Activated CD4-positive, alpha-beta T cell treated with anti-CD3 and anti-CD28 coated beads, Interleukin-2, amount 10 ng/mL, durations not matched to agents 7 days and 5 days (primary cell): ENCODE results near the gene UBE2D3. TPM values are rescaled to one million over a fixed set of nuclear protein-coding genes. Genes with fewer than 3 reads are reported as not detected.
"Not testable (repeated sequence)": the region's sequence is repeated elsewhere in the genome, so short reads cannot be mapped to it uniquely, and the experiment has no call there.

ENCODE experiments used
- CTCF ChIA-PET: fragments of 350-600 bp; sonication (Branson Sonifier 250); formaldehyde crosslinking; loops from one replicate; lab custom pipeline; 2021; ENCODE audit warnings: antibody characterized with exemption; lab: Charles Lee
- POLR2A ChIA-PET: fragments of 350-600 bp; sonication (Branson Sonifier 250); formaldehyde crosslinking; loops from one replicate; lab custom pipeline; 2021; ENCODE audit warnings: antibody characterized with exemption; lab: Charles Lee
- DNase-seq: peaks from one replicate; pipeline ENCODE4 v3.0.0-alpha.2; 2020
- H3K27ac Mint-ChIP-seq: one replicate; pipeline ENCODE4 v1.8.0; 2021; ENCODE audit warnings: mild to moderate bottlenecking, moderate library complexity, mixed read lengths
- H3K27me3 Mint-ChIP-seq: one replicate; pipeline ENCODE4 v1.8.0; 2021; ENCODE audit warnings: mixed read lengths
- H3K36me3 Mint-ChIP-seq: one replicate; pipeline ENCODE4 v1.8.0; 2021; ENCODE audit warnings: low read depth, mixed read lengths
- H3K4me1 Mint-ChIP-seq: one replicate; pipeline ENCODE4 v1.8.0; 2021; ENCODE audit warnings: mixed read lengths
- H3K4me3 Mint-ChIP-seq: one replicate; pipeline ENCODE4 v1.8.0; 2021; ENCODE audit warnings: mild to moderate bottlenecking, moderate library complexity, mixed read lengths
- H3K9me3 Mint-ChIP-seq: one replicate; pipeline ENCODE4 v1.8.0; 2021; ENCODE audit warnings: mixed read lengths
- total RNA-seq, 2 experiments: library from RNA; stranded (reverse); gene quantifications; one replicate each; pipeline ENCODE4 v1.2.3, GENCODE V29; 2021

Gene UBE2D3
- 100 to 1,000 TPM; 360 to 500 TPM for total RNA-seq

DNA sequence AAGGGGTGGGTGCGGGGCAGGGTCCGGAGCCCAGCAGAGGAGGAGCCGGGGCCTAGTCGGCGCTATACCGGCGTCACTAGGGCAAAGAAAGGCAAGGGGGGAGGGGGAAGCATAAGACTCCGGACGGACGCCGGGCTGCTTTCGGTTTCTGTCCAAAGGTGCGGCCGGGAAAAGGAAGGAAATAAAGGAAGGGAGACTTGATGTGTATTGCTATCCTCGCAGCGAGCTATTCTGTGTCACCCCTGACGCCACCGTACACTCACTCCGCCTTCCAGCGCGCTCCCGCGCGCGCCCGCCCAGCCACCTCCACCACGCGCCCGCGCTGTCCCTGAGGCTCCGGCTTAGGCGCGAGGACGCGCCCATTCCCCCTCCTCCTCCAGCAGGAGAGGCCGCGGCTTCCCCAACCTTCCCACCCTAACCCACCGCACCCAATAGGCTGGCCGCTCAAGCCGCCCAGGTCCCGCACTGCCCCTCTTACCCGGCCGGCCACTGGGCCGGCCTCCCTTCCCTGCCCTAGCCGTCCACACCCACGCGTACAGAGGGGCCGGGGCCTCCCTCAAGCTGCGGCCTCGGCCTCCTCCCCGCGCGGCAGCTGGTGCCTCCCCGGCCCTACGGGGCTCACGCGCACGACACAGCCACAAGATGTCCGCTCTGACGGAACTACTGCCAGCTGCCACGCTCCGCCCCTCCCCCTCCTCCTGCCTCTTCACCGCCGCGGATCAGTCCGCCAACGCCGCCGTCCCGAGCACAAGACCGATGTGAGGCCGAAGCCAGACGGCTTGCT, at the start of gene UBE2D3:
TSS of gene UBE2D3 (minus strand) at position 662 of the 784 bp plus-strand sequence. CDS start 1,043 bp downstream, outside the sequence.
- H3K27ac Mint-ChIP-seq = no peak within 1 kb of the TSS
- ChIA-PET POLR2A (interaction anchor here (0.5 to 3.3 kb wide), 4 partner anchors 37 to 327 kb away, joined by 3 to 51 read pairs (median 4); partner anchors contain the start of gene CISD2), CTCF (interaction anchor here (0.7 to 3.1 kb wide), 10 partner anchors 10 to 199 kb away, joined by 3 to 21 read pairs (median 6); partner anchors contain the start of gene CISD2)
- H3K4me1 Mint-ChIP-seq = peaks cover 38% of the 10 kb centered on the region
- H3K36me3 Mint-ChIP-seq = peaks cover 18% of the 10 kb centered on the region
- H3K9me3 Mint-ChIP-seq = no peaks in the 10 kb centered on the region
- H3K27me3 Mint-ChIP-seq = no peaks in the 10 kb centered on the region
- peak; percentile 93 for DNase-seq
- H3K4me3 Mint-ChIP-seq = no peak within 1 kb of the TSS

DNA sequence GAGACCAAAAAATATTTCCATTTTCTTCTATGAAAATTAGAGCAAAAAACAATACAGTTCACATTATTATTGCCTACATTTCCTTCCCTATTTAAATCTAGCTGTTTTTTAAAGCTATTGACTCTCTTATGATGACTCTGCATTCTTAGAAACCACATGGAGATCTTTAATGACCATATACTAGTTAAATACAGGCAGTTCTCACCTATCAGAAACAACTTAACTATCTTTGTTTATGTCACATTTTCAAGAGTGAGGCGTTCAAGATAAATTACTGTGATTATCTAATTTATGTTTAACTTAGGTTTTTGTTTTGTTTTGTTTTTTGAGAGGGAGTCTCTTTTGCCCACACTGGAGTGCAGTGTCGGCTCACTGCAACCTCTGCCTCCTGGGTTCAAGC, 44.4 kb upstream of the UBE2D3 start:
- H3K4me1 Mint-ChIP-seq = peaks cover 40% of the 10 kb centered on the region
- H3K36me3 Mint-ChIP-seq = peaks cover 53% of the 10 kb centered on the region
- no peaks in the 10 kb centered on the region for H3K27me3 Mint-ChIP-seq
- H3K4me3 Mint-ChIP-seq = no peak overlapping the region
- DNase-seq = no peak
- ChIA-PET POLR2A (no interaction called here), CTCF (interaction anchor here (1.0 kb wide), 1 partner anchor 46 kb away, joined by 3 read pairs; no protein-coding TSS in a partner anchor)
- H3K27ac Mint-ChIP-seq = no peak overlapping the region
- peaks cover 21% of the 10 kb centered on the region for H3K9me3 Mint-ChIP-seq

DNA sequence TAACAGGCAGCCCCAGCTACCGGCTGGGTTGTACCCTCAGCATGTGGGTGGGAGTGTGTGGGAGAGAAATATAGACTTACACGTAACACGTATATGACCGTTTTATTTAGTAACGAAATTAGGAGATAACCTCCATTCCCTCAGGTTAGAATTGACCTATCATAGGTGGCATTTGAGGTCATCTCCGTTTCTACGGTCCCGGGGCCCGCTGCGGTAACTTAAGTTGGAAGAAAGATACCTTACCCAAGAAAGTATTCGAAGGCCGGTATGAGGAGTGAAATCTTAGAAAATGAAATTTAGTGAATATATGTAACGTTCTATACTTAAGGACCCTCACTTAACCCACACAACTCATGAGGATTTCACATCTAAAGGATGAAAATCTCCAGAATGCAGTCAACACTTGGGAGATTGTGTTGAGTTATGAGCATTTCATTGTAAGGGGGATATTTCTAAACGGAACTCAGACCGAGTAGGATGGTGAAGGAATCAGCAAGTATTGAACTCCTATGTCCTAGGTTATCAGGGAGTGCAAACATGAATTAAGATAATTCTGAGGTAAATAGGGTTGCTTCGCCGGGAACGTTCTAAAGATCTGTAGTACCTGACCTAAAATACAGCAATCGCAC, 42.3 kb upstream of the UBE2D3 start:
- H3K4me3 Mint-ChIP-seq = peak overlapping the region; percentile 96

DNA sequence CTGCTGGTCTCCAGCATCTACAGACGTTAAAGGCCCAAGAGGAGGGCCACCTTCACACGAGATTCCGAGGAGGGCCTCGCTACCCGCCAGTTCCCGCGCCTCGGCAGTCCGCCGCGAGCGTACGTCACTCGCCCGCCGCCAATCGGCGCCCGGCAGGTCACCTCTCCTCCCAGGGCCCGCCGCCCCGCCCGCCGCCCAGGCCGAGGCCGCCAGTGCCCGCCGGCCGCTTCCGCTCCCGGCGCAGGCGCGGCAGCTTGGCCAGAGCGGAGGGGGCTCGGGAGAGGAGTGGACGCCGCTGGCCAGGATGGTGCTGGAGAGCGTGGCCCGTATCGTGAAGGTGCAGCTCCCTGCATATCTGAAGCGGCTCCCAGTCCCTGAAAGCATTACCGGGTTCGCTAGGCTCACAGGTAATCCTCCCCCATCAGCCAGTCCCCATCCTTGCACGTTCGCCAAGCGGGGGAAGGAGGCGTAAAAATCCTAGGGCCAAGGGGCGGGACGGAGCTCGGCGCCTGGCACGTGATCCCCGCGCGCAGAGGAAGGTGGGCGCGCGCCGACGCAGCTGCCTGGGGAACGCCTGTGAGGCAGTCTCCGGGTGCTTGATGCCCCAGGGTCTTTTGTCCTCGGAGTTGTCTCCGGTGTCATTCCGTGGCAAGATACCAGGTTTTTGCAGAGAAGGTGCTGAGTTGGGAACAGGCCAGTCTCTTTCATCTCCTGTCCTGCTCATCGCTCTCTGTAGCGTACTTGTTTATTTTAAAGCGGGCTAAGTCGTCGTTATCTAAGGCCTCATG, 41.6 kb upstream of the UBE2D3 start, which contains the start of gene CISD2:
TSS of gene CISD2 (plus strand) at position 212 of the 788 bp plus-strand sequence. CDS start at position 305, 93 bp downstream.
- Mint-ChIP-seq H3K9me3 (peaks cover 10% of the 10 kb centered on the region), H3K4me3 (peak within 1 kb of the TSS; percentile 96), H3K36me3 (peaks cover 42% of the 10 kb centered on the region), H3K27ac (peak within 1 kb of the TSS; percentile 100), H3K27me3 (no peaks in the 10 kb centered on the region), H3K4me1 (peaks cover 61% of the 10 kb centered on the region)
- peak; percentile 93 for DNase-seq
- ChIA-PET CTCF (interaction anchor here (0.7 to 2.4 kb wide), 4 partner anchors 12 to 41 kb away, joined by 3 to 7 read pairs (median 6); partner anchors contain the start of gene UBE2D3), POLR2A (interaction anchor here (0.5 to 3.5 kb wide), 6 partner anchors 11 to 59 kb away, joined by 3 to 51 read pairs (median 4); partner anchors contain the start of gene UBE2D3)

More for the DNA sequence above, 42.3 kb upstream of the UBE2D3 start:
- H3K27me3 Mint-ChIP-seq = no peaks in the 10 kb centered on the region
- CTCF ChIA-PET = interaction anchor here (0.7 to 2.4 kb wide), 3 partner anchors 11 to 42 kb away, joined by 3 to 7 read pairs (median 7); partner anchors contain the start of gene UBE2D3
- peaks cover 9% of the 10 kb centered on the region for H3K9me3 Mint-ChIP-seq
- H3K27ac Mint-ChIP-seq = peak overlapping the region; percentile 100
- H3K4me1 Mint-ChIP-seq = peaks cover 59% of the 10 kb centered on the region
- no peak for DNase-seq
- peaks cover 46% of the 10 kb centered on the region for H3K36me3 Mint-ChIP-seq
- POLR2A ChIA-PET = interaction anchor here (0.5 to 3.5 kb wide), 6 partner anchors 11 to 60 kb away, joined by 3 to 51 read pairs (median 4); partner anchors contain the start of gene UBE2D3

DNA sequence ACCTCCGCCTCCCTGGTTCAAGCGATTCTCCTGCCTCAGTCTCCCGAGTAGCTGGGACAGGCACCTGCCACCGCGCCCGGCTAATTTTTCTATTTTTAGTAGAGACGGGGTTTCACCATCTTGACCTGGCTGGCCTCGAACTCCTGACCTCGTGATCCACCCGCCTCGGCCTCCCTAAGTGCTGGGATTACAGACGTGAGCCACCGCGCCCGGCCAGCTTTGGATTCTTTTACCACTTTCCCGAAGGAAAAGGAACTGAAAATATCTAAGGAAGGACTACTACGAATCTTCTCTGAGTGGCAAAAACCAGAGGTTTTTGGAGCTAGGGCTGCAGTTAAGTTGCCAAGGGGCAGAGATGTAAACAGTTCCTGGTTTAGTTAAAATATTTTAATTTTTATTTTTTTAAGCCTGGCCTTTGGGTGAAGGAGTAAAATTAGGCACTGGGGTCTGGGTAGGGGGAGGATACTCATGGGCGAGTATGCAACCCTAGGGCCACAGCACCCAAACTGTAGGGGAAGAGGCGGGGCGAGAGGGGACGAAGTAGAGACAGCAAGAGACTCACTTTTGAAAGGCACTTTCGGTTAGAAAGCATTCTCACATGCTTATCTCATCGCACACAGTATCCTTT, 40.9 kb upstream of the UBE2D3 start:
- peak overlapping the region; percentile 100 for H3K27ac Mint-ChIP-seq
- H3K4me1 Mint-ChIP-seq = peaks cover 61% of the 10 kb centered on the region
- ChIA-PET CTCF (interaction anchor here (1.0 to 2.4 kb wide), 3 partner anchors 9 to 30 kb away, joined by 4 to 7 read pairs (median 5); no protein-coding TSS in a partner anchor), POLR2A (interaction anchor here (3.5 kb wide), 1 partner anchor 40 kb away, joined by 51 read pairs; the partner anchor contains the start of gene UBE2D3)
- DNase-seq = peak; percentile 25
- peaks cover 9% of the 10 kb centered on the region for H3K9me3 Mint-ChIP-seq
- H3K4me3 Mint-ChIP-seq = peak overlapping the region; percentile 96
- peaks cover 40% of the 10 kb centered on the region for H3K36me3 Mint-ChIP-seq
- H3K27me3 Mint-ChIP-seq = no peaks in the 10 kb centered on the region

DNA sequence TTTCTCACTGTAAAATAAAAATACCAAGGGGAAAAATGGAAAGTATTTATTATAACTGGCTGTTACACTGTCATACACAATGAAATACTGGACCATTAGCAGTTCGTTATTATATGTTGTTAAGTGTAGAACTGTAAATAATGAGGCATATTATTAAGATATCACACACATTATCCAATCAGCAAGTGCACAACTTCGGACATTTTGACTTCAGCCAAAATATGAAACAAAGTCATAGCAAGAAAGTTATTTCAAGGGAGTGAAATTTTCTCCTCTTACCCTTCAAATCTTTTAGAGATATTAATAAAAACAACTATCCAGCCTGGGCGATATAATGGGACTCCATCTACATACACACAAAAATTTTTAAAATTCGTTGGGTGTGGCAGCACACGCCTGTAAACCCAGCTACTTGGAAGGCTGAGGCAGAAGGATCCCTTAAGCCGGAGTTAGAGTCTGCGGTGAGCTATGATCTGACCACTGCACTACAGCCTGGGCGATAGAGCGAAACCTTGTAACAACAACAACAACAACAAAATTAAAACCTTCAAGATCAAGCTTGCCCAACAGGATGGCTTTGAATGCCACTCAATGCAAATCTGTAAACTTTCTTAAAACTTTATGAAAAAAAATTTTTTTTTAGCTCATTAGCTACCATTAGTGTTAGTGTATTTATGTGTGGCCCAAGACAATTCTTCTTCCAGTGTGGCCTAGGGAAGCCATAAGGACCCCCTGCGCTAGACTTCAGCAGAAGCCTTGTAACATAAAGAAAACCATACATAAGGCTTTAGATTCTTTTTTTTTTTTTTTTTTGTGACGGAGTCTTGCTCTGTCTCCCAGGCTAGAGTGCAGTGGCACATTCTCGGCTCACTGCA, 40.2 kb upstream of the UBE2D3 start:
- POLR2A ChIA-PET = interaction anchor here (3.5 kb wide), 1 partner anchor 39 kb away, joined by 51 read pairs; the partner anchor contains the start of gene UBE2D3
- Mint-ChIP-seq H3K4me3 (peak overlapping the region; percentile 96), H3K27me3 (no peaks in the 10 kb centered on the region), H3K27ac (peak overlapping the region; percentile 100), H3K36me3 (peaks cover 39% of the 10 kb centered on the region), H3K4me1 (peaks cover 55% of the 10 kb centered on the region), H3K9me3 (peaks cover 7% of the 10 kb centered on the region)
- CTCF ChIA-PET = interaction anchor here (0.6 to 2.4 kb wide), 4 partner anchors 8 to 45 kb away, joined by 4 to 7 read pairs (median 4); no protein-coding TSS in a partner anchor
- no peak for DNase-seq

DNA sequence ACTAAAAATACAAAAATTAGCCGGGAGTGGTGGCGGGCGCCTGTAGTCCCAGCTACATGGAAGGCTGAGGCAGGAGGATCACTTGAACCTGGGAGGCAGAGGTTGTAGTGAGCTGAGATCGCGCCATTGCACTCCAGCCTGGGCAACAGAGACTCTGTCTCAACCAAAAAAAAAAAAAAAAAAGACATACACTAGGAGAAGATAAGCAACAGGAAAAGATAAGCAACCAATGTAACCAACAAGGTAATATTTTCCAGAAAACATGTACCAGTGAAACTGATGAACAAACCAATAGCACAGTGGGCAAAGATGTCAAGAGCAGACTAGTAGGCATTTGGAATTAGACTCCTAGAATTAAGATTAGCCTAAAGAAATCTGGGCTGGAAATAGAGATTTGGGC, 38.0 kb upstream of the UBE2D3 start:
- CTCF ChIA-PET = interaction anchor here (0.9 to 1.2 kb wide), 2 partner anchors 37 to 48 kb away, joined by 3 read pairs; no protein-coding TSS in a partner anchor
- POLR2A ChIA-PET, H3K27me3 Mint-ChIP-seq, DNase-seq: not testable (repeated sequence)
- H3K4me1 Mint-ChIP-seq = peaks cover 41% of the 10 kb centered on the region
- peak overlapping the region; percentile 2 for H3K27ac Mint-ChIP-seq
- H3K9me3 Mint-ChIP-seq = peaks cover 15% of the 10 kb centered on the region
- H3K4me3 Mint-ChIP-seq = peak overlapping the region; percentile 11
- H3K36me3 Mint-ChIP-seq = peaks cover 42% of the 10 kb centered on the region

DNA sequence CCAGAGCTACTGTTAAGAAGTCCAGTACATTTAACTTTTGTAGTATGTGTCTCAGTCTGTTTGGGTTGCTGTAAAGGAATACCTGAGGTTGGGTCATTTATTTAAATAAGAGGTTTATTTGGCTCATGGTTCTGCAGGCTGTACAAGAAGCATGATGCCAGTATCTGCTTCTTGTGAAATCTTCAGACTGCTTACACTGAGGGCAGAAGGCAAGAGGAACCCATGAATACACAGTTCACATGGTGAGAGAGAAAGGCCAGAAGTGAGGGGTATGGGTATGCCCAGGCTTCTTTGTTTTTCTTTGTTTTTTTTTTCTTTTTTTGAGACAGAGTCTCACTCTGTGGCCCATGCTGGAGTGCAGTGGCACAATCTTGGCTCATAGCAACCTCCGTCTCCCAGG, 35.4 kb upstream of the UBE2D3 start:
- Mint-ChIP-seq H3K36me3 (peaks cover 54% of the 10 kb centered on the region), H3K4me1 (peaks cover 37% of the 10 kb centered on the region), H3K27me3 (no peaks in the 10 kb centered on the region), H3K9me3 (peaks cover 29% of the 10 kb centered on the region), H3K27ac (no peak overlapping the region), H3K4me3 (no peak overlapping the region)
- ChIA-PET CTCF (no interaction called here), POLR2A (no interaction called here)
- no peak for DNase-seq

DNA sequence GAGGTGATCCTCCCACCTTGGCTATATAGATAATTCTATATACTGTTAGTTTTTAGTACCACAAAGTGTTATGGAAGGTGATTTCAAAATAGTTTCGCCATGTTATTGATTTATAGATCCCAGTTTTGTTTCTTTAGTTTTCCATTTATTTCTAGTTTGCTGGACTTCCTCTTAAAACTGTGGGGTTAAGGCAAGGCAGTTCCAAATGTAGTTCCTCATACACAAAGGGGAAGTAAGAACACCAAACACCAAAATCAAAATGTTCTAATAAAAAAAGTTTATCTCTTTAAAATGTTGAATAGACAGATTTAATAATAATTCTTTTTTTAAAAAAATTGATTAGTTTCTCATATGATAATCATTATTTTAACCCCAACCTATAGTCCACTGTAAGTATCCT, 34.7 kb upstream of the UBE2D3 start:
- peaks cover 29% of the 10 kb centered on the region for H3K9me3 Mint-ChIP-seq
- DNase-seq = no peak
- H3K27me3 Mint-ChIP-seq = no peaks in the 10 kb centered on the region
- no peak overlapping the region for H3K27ac Mint-ChIP-seq
- POLR2A ChIA-PET = no interaction called here
- CTCF ChIA-PET = no interaction called here
- no peak overlapping the region for H3K4me3 Mint-ChIP-seq
- peaks cover 29% of the 10 kb centered on the region for H3K4me1 Mint-ChIP-seq
- peaks cover 54% of the 10 kb centered on the region for H3K36me3 Mint-ChIP-seq

DNA sequence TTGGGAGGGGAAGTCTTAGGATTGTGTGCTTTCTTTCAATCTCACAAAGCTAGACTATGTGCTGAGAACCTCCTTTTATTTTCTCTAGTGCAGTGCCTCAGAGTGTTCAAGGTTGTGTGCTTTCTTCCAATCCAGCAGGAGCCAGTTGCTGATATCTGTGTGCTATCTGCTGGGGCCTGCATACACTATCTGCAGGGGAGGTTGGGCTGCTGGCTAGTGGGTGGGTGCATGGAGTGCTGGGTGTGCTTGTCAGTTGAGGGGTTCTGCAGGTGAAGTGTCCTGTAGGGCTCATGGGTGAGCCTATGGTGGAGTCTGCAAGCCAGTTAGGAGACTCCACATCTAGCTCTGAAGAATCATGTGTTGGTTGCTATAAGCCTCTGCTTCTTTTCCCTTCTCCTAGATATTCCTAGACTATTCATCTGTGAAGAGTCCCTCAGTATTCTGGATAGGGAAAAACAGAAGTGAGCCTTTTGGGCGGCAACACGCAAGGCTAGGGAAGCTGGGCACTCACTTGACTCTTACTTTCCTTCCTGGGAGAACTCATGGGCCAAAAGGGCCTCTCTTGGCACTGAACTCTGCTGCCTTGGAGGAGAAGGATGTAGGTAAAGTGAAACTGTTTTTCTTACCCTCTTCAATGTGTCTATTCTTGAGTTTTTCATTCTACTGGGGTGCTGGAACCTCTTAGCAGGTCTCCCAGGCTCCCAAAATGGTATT, 33.4 kb upstream of the UBE2D3 start:
- H3K27me3 Mint-ChIP-seq = no peaks in the 10 kb centered on the region
- no peak overlapping the region for H3K27ac Mint-ChIP-seq
- ChIA-PET CTCF (interaction anchor here (0.9 to 1.5 kb wide), 2 partner anchors 9 to 21 kb away, joined by 3 to 5 read pairs; no protein-coding TSS in a partner anchor), POLR2A (no interaction called here)
- no peak overlapping the region for H3K4me3 Mint-ChIP-seq
- H3K9me3 Mint-ChIP-seq = peaks cover 31% of the 10 kb centered on the region
- peaks cover 49% of the 10 kb centered on the region for H3K36me3 Mint-ChIP-seq
- peaks cover 18% of the 10 kb centered on the region for H3K4me1 Mint-ChIP-seq
- DNase-seq = no peak
